OCI-LY7 (cell line): ENCODE measurements around the gene ZNF841. TPM values are rescaled to one million over a fixed set of nuclear protein-coding genes. Genes with fewer than 3 reads are reported as not detected.
"Not testable (repeated sequence)": the region's sequence is repeated elsewhere in the genome, so short reads cannot be mapped to it uniquely, and the experiment has no call there.

Experiments used
- BruUV-seq: library from RNA; stranded (reverse); fragments of 400-500 nt; replicated peaks from 2 replicates; lab custom pipeline; 2021; lab: Mats Ljungman, UMichigan
- CTCF ChIA-PET: fragments of 300-600 bp; sonication (Branson Sonifier 250); formaldehyde crosslinking; loops from one replicate; lab custom pipeline; 2022; ENCODE audit warnings: antibody characterized with exemption; ENCODE audit not compliant: unreplicated experiment; lab: Charles Lee
- POLR2A ChIA-PET: fragments of 300-600 bp; sonication (Branson Sonifier 250); formaldehyde crosslinking; loops from one replicate; lab custom pipeline; 2022; ENCODE audit warnings: antibody characterized with exemption; lab: Charles Lee
- DNase-seq: peaks from one replicate; pipeline ENCODE4 v3.0.0-alpha.2; 2015; ENCODE audit warnings: low spot score
- H2AFZ ChIP-seq: fragments of 200-600 bp; sonication (generic), shearing (Covaris generic); 2 replicates; pipeline ENCODE4 v1.6.1; 2014; ENCODE audit warnings: mild to moderate bottlenecking, antibody characterized with exemption, low read length, moderate library complexity
- H3K27ac ChIP-seq: fragments of 200-600 bp; sonication (generic); 2 replicates; pipeline ENCODE4 v1.5.1; 2014; ENCODE audit warnings: mixed run types, low read depth, mild to moderate bottlenecking, moderate library complexity, low read length, inconsistent platforms; ENCODE audit not compliant: poor library complexity, severe bottlenecking
- H3K36me3 ChIP-seq: fragments of 200-600 bp; sonication (generic); 2 replicates; pipeline ENCODE4 v1.6.1; 2014; ENCODE audit warnings: mild to moderate bottlenecking, antibody characterized with exemption, low read length, moderate library complexity, mixed read lengths; ENCODE audit not compliant: insufficient read depth
- H3K4me1 ChIP-seq: fragments of 200-600 bp; sonication (generic); 2 replicates; pipeline ENCODE4 v1.5.1; 2014; ENCODE audit warnings: mild to moderate bottlenecking, low read length; ENCODE audit not compliant: insufficient read depth, poor library complexity, severe bottlenecking
- H3K4me2 ChIP-seq: fragments of 200-600 bp; sonication (generic); 2 replicates; pipeline ENCODE4 v1.6.1; 2014; ENCODE audit warnings: mild to moderate bottlenecking, low read length
- H3K4me3 ChIP-seq: fragments of 200-600 bp; sonication (generic); 2 replicates; pipeline ENCODE4 v1.5.1; 2014; ENCODE audit warnings: mild to moderate bottlenecking, low read depth, low read length; ENCODE audit not compliant: poor library complexity, severe bottlenecking
- H3K79me2 ChIP-seq: fragments of 200-600 bp; sonication (generic); 2 replicates; pipeline ENCODE4 v1.6.1; 2016; ENCODE audit warnings: low read depth, mild to moderate bottlenecking, low read length, moderate library complexity, mixed read lengths; ENCODE audit not compliant: insufficient read depth
- H3K9me2 ChIP-seq: fragments of 200-600 bp; sonication (generic); 2 replicates; pipeline ENCODE4 v1.6.1; 2016; ENCODE audit warnings: mild to moderate bottlenecking, low read length, mixed read lengths; ENCODE audit not compliant: insufficient read depth
- H3K9me3 ChIP-seq: fragments of 200-600 bp; sonication (generic); 2 replicates; pipeline ENCODE4 v1.6.1; 2014; ENCODE audit warnings: mild to moderate bottlenecking, mixed run types, low read length, mixed read lengths
- H4K20me1 ChIP-seq: fragments of 200-600 bp; sonication (generic); 2 replicates; pipeline ENCODE4 v1.6.1; 2014; ENCODE audit warnings: mild to moderate bottlenecking, antibody characterized with exemption, low read length, moderate library complexity, mixed read lengths; ENCODE audit not compliant: insufficient read depth
- CTCF ChIP-seq: fragments of 200-600 bp; sonication (generic); conservative IDR thresholded peaks from 2 replicates; pipeline ENCODE4 v1.5.1; 2014; ENCODE audit warnings: mild to moderate bottlenecking, antibody characterized with exemption, low read length, moderate library complexity, mixed read lengths
- EZH2phosphoT487 ChIP-seq: fragments of 200-600 bp; sonication (generic); IDR thresholded peaks from 2 replicates; pipeline ENCODE4 v1.6.1; 2018; ENCODE audit warnings: low read depth, borderline replicate concordance, mild to moderate bottlenecking, mixed run types, antibody characterized with exemption, low read length, moderate library complexity, mixed read lengths
- intact Hi-C: fragments of 100-400 bp; cut with micrococcal nuclease; formaldehyde crosslinking; loops from one replicate; pipeline ENCODE4 v1.10.0; 2022; ENCODE audit not compliant: unreplicated experiment
- small RNA-seq: library from RNA; depleted of rRNA; stranded (forward); fragments of <200 nt; gene quantifications from one replicate; pipeline ENCODE3, GENCODE V24; 2014
- total RNA-seq, 2 experiments: library from RNA; depleted of rRNA in 1 of 2; stranded (reverse); fragments of >200 nt in 1 of 2; shearing (Covaris generic) in 1 of 2; gene quantifications; 2 replicates each; pipeline ENCODE4 v1.2.3, GENCODE V29; 2014 to 2022

ZNF841 gene
- total RNA-seq, 2 experiments from 2014 or later, result not detected

- Histone ChIP-seq H3K79me2 (peaks cover 22% of the 10 kb centered on the region; the same call in 1 of the 2 replicates), H3K9me3 (peaks cover 17% of the 10 kb centered on the region; the same call in 1 of the 2 replicates), H3K4me1 (peaks cover 10% of the 10 kb centered on the region), H3K36me3 (peaks cover 69% of the 10 kb centered on the region)
- BruUV-seq, H2AFZ ChIP-seq, CTCF ChIA-PET, H3K4me3 ChIP-seq, DNase-seq, H4K20me1 ChIP-seq, H3K9me2 ChIP-seq, POLR2A ChIA-PET, intact Hi-C loops, H3K4me2 ChIP-seq, H3K27ac ChIP-seq: not testable (repeated sequence)
Observed at GRCh38 chr19:52024478-52024877, 71.1 kb downstream of the ZNF841 start.

GRCh38 chr19:52022193-52022592 lies 73.4 kb downstream of the ZNF841 start:
- CTCF ChIA-PET, result no interaction called here
- Histone ChIP-seq H3K4me2 (no peak overlapping the region), H4K20me1 (no peaks in the 10 kb centered on the region), H2AFZ (no peak overlapping the region), H3K36me3 (peaks cover 92% of the 10 kb centered on the region), H3K9me3 (peaks cover 20% of the 10 kb centered on the region; the same call in 1 of the 2 replicates), H3K27ac (no peak overlapping the region), H3K79me2 (peaks cover 5% of the 10 kb centered on the region; the same call in 1 of the 2 replicates), H3K4me1 (peaks cover 3% of the 10 kb centered on the region), H3K4me3 (no peak overlapping the region), H3K9me2 (no peaks in the 10 kb centered on the region)
- POLR2A ChIA-PET, result no interaction called here
- intact Hi-C loops, result no loop called here
- no peak for DNase-seq
- no TSS peak for BruUV-seq
- TF ChIP-seq CTCF (no peak), EZH2phosphoT487 (no peak)

GRCh38 chr19:52020506-52020905 lies 75.1 kb downstream of the ZNF841 start:
- no TSS peak for BruUV-seq
- Histone ChIP-seq H3K4me1 (no peaks in the 10 kb centered on the region), H3K4me2 (no peak overlapping the region), H3K27ac (no peak overlapping the region), H3K79me2 (no peaks in the 10 kb centered on the region), H2AFZ (no peak overlapping the region), H3K36me3 (peaks cover 99% of the 10 kb centered on the region), H3K4me3 (no peak overlapping the region), H3K9me3 (peaks cover 16% of the 10 kb centered on the region; the same call in 1 of the 2 replicates), H4K20me1 (no peaks in the 10 kb centered on the region), H3K9me2 (no peaks in the 10 kb centered on the region)
- ChIA-PET CTCF (no interaction called here), POLR2A (no interaction called here)
- no peak for DNase-seq
- intact Hi-C loops, result no loop called here
- TF ChIP-seq CTCF (no peak), EZH2phosphoT487 (no peak)

Small RNAs within 50 kb of the gene (small RNA-seq; reads per million reads assigned to genes)
- gene RPL37P23, result not detected

Other genes with a start within 250 kb of the ZNF841 start
- gene ZNF577, start 207.8 kb downstream of the ZNF841 start, total RNA-seq (2014; rRNA removed; shearing (Covaris generic)), result 9.6 and 10.0 TPM in 2 replicates
- gene ZNF577, start 207.8 kb downstream of the ZNF841 start, total RNA-seq (2022), result 2.0 and 3.3 TPM in 2 replicates
- 5.9 and 8.3 TPM in 2 replicates for gene ZNF649, start 190.7 kb downstream of the ZNF841 start, total RNA-seq (2014; rRNA removed; shearing (Covaris generic))
- gene ZNF649, start 190.7 kb downstream of the ZNF841 start, total RNA-seq (2022), result 2.4 and 3.6 TPM in 2 replicates
- gene ZNF613, start 168.3 kb downstream of the ZNF841 start, total RNA-seq (2014; rRNA removed; shearing (Covaris generic)), result 4.6 and 10.0 TPM in 2 replicates
- 3.9 and 4.5 TPM in 2 replicates for gene ZNF613, start 168.3 kb downstream of the ZNF841 start, total RNA-seq (2022)
- gene ZNF350, start 108.9 kb downstream of the ZNF841 start, total RNA-seq (2014; rRNA removed; shearing (Covaris generic)), result 3.1 and 5.2 TPM in 2 replicates
- gene ZNF350, start 108.9 kb downstream of the ZNF841 start, total RNA-seq (2022), result 4.9 and 6.2 TPM in 2 replicates
- 0.03 TPM in 1 of 2 replicates, not detected in the other for gene ZNF615, start 87.6 kb downstream of the ZNF841 start, total RNA-seq (2014; rRNA removed; shearing (Covaris generic))
- gene ZNF615, start 87.6 kb downstream of the ZNF841 start, total RNA-seq (2022), result not detected in 2 replicates
- gene ZNF614, start 67.4 kb downstream of the ZNF841 start, total RNA-seq (2014; rRNA removed; shearing (Covaris generic)), result 10.0 and 11.2 TPM in 2 replicates
- 8.9 and 9.0 TPM in 2 replicates for gene ZNF614, start 67.4 kb downstream of the ZNF841 start, total RNA-seq (2022)
- gene ZNF432, start 46.9 kb downstream of the ZNF841 start, total RNA-seq (2014; rRNA removed; shearing (Covaris generic)), result not detected in 2 replicates
- gene ZNF432, start 46.9 kb downstream of the ZNF841 start, total RNA-seq (2022), result not detected in 2 replicates
- 3.8 and 5.2 TPM in 2 replicates for gene ZNF616, start 44.2 kb upstream of the ZNF841 start, total RNA-seq (2014; rRNA removed; shearing (Covaris generic))
- 7.1 and 7.2 TPM in 2 replicates for gene ZNF616, start 44.2 kb upstream of the ZNF841 start, total RNA-seq (2022)
- 8.0 and 13.2 TPM in 2 replicates for gene ZNF836, start 75.9 kb upstream of the ZNF841 start, total RNA-seq (2014; rRNA removed; shearing (Covaris generic))
- 14.8 and 20.7 TPM in 2 replicates for gene ZNF836, start 75.9 kb upstream of the ZNF841 start, total RNA-seq (2022)
- 117 and 154 TPM in 2 replicates for gene PPP2R1A, start 94.3 kb upstream of the ZNF841 start, total RNA-seq (2014; rRNA removed; shearing (Covaris generic))
- 207 and 208 TPM in 2 replicates for gene PPP2R1A, start 94.3 kb upstream of the ZNF841 start, total RNA-seq (2022)
- 15.5 and 17.1 TPM in 2 replicates for gene ZNF766, start 173.8 kb upstream of the ZNF841 start, total RNA-seq (2014; rRNA removed; shearing (Covaris generic))
- gene ZNF766, start 173.8 kb upstream of the ZNF841 start, total RNA-seq (2022), result 15.8 and 26.4 TPM in 2 replicates
- gene ZNF480, start 201.4 kb upstream of the ZNF841 start, total RNA-seq (2014; rRNA removed; shearing (Covaris generic)), result 9.3 and 12.0 TPM in 2 replicates
- gene ZNF480, start 201.4 kb upstream of the ZNF841 start, total RNA-seq (2022), result 15.5 and 16.0 TPM in 2 replicates
- 0.13 and 0.54 TPM in 2 replicates for gene ZNF610, start 240.5 kb upstream of the ZNF841 start, total RNA-seq (2014; rRNA removed; shearing (Covaris generic))
- gene ZNF610, start 240.5 kb upstream of the ZNF841 start, total RNA-seq (2022), result 2.1 and 2.6 TPM in 2 replicates